Prostate gland (tissue), 2 donors: ENCODE results near the gene CHID1.

Experiments used
- CTCF ChIP-seq, 4 experiments: fragments of 200-600 bp in 2 of 4; fragments of 450-650 bp in 2 of 4; sonication (generic) in 2 of 4; IDR thresholded peaks; 1 replicate in 3 of 4; 2 replicates in 1 of 4; pipeline ENCODE4 v1.5.1; 2016 to 2019; ENCODE audit warnings: antibody characterized with exemption in 4 of 4, mild to moderate bottlenecking in 2 of 4, moderate library complexity in 2 of 4
- POLR2A ChIP-seq: fragments of 450-650 bp; IDR thresholded peaks from one replicate; pipeline ENCODE4 v1.6.1; 2016; ENCODE audit warnings: antibody characterized with exemption, mild to moderate bottlenecking
- POLR2AphosphoS5 ChIP-seq: sonication (generic); formaldehyde crosslinking; IDR thresholded peaks from one replicate; pipeline ENCODE4 v1.6.1; 2017; ENCODE audit warnings: antibody characterized with exemption

GRCh38 chr11:923691-924405 lies 13.2 kb upstream of the CHID1 start:
- TF ChIP-seq CTCF (IDR thresholded peaks at IDR 0.05) (no peak), POLR2A (no peak), POLR2AphosphoS5 (no peak)
